GM19239 (cell line): Measurements from ENCODE around the gene ACAP3.
"Not testable (repeated sequence)": the region's sequence is repeated elsewhere in the genome, so short reads cannot be mapped to it uniquely, and the experiment has no call there.

Experiments
- DNase-seq: peaks from one replicate; pipeline ENCODE4 v3.0.0; 2011; ENCODE audit warnings: low spot score; ENCODE audit not compliant: insufficient read length
- FAIRE-seq: peaks from 2 replicates; lab custom pipeline; 2011; peaks lifted over from hg19 to GRCh38; lab: Jason Lieb, UNC

ACAP3 gene

GRCh38 chr1:1253972-1254666 is 53.6 kb downstream of the ACAP3 start:
- DNase-seq (no peak), FAIRE-seq (no peak)

GRCh38 chr1:1253314-1253713 is 54.4 kb downstream of the ACAP3 start:
- DNase-seq (no peak), FAIRE-seq (no peak)

- DNase-seq (peak; percentile 71), FAIRE-seq (peak; percentile 90)
Measured at GRCh38 chr1:1250786-1251284, 56.9 kb downstream of the ACAP3 start.

- FAIRE-seq, DNase-seq: not testable (repeated sequence)
Measured at GRCh38 chr1:1248009-1248913, 59.5 kb downstream of the ACAP3 start.

GRCh38 chr1:1247341-1247913 is 60.3 kb downstream of the ACAP3 start:
- FAIRE-seq (no peak), DNase-seq (no peak)

- no peak for DNase-seq
- FAIRE-seq, result no peak
Measured at GRCh38 chr1:1246577-1247340, 61.0 kb downstream of the ACAP3 start, which contains the start of gene C1QTNF12. Gene C1QTNF12 (minus strand): TSS chr1:1246722. CDS start chr1:1246690, 32 bp downstream.

- no peak for DNase-seq
- no peak for FAIRE-seq
Measured at GRCh38 chr1:1245817-1246576, 61.7 kb downstream of the ACAP3 start.

GRCh38 chr1:1245178-1245816 is 62.4 kb downstream of the ACAP3 start:
- FAIRE-seq, result no peak
- DNase-seq, result no peak

GRCh38 chr1:1244192-1244811 is 63.4 kb downstream of the ACAP3 start:
- FAIRE-seq, result no peak
- DNase-seq, result no peak

GRCh38 chr1:1243807-1244191 is 63.9 kb downstream of the ACAP3 start:
- FAIRE-seq (no peak), DNase-seq (no peak)

GRCh38 chr1:1243266-1243660 is 64.5 kb downstream of the ACAP3 start:
- DNase-seq (no peak), FAIRE-seq (no peak)

GRCh38 chr1:1242461-1243265 is 65.1 kb downstream of the ACAP3 start:
- no peak for FAIRE-seq
- DNase-seq, result no peak
